ENCODE data around the gene NMU.

DNA sequence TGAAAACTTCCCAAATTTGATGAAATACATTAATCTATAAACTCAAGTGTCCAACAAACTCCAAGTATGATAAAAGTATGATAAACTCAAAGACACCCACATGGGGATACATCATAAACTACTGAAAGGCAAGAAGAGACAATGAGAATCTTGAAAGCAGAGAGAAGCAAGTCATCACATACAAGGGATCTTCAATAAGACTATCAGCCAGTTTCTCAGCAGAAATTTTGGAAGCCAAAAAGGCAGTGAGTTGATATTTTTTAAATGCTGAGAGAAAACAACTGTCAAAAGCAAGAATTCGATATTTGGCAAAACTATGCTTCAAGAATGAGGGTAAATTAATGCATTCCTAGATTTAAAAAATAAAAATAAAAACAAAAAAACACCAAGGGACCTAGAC is 60.6 kb downstream of the NMU start:
- TF ChIP-seq, protein P1, sequence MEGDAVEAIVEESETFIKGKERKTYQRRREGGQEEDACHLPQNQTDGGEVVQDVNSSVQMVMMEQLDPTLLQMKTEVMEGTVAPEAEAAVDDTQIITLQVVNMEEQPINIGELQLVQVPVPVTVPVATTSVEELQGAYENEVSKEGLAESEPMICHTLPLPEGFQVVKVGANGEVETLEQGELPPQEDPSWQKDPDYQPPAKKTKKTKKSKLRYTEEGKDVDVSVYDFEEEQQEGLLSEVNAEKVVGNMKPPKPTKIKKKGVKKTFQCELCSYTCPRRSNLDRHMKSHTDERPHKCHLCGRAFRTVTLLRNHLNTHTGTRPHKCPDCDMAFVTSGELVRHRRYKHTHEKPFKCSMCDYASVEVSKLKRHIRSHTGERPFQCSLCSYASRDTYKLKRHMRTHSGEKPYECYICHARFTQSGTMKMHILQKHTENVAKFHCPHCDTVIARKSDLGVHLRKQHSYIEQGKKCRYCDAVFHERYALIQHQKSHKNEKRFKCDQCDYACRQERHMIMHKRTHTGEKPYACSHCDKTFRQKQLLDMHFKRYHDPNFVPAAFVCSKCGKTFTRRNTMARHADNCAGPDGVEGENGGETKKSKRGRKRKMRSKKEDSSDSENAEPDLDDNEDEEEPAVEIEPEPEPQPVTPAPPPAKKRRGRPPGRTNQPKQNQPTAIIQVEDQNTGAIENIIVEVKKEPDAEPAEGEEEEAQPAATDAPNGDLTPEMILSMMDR (IDR thresholded peaks at IDR 0.05) = no peak
- TF ChIP-seq POLR2A (IDR thresholded peaks at IDR 0.05) = no peak
